HCT116 (cell line): ENCODE measurements around the gene OR4D1. TPM values are rescaled to one million over a fixed set of nuclear protein-coding genes. Genes with fewer than 3 reads are reported as not detected.

Source experiments
- ATAC-seq: fragments of 200-7000 bp; cut with Tn5 transposase; 2 replicates; pipeline ENCODE4 v1.9.1; 2020; ENCODE audit warnings: mild to moderate bottlenecking, moderate library complexity
- BruUV-seq: library from RNA; stranded (reverse); fragments of 400-500 nt; replicated peaks from 2 replicates; lab custom pipeline; 2021; lab: Mats Ljungman, UMichigan
- CTCF ChIA-PET: fragments of 300-600 bp; sonication (Branson Sonifier 250); formaldehyde crosslinking; loops from one replicate; lab custom pipeline; 2021; ENCODE audit warnings: antibody characterized with exemption; lab: Charles Lee
- POLR2A ChIA-PET: fragments of 300-600, 350-600 bp; sonication (Branson Sonifier 250); formaldehyde crosslinking; loops from one replicate; lab custom pipeline; 2021; ENCODE audit warnings: antibody characterized with exemption; lab: Charles Lee
- RAD21 ChIA-PET, 2 experiments: fragments of 300-600 bp; sonication (Branson Sonifier 250); formaldehyde crosslinking; loops; one replicate each; lab custom pipeline; 2023; ENCODE audit warnings: low total read pairs in 2 of 2; ENCODE audit not compliant: uncharacterized antibody in 2 of 2, unreplicated experiment in 2 of 2, low non-redundant PET in 1 of 2; lab: Charles Lee
- DNase-seq: peaks from one replicate; pipeline ENCODE4 v3.0.0-alpha.2; 2010; ENCODE audit warnings: low read depth, low spot score
- H2AFZ ChIP-seq: fragments of 200-600 bp; shearing (Covaris generic), sonication (generic); 2 replicates; pipeline ENCODE4 v1.6.1; 2017; ENCODE audit warnings: low read depth, mixed run types, mixed read lengths, antibody characterized with exemption, low read length; ENCODE audit not compliant: poor library complexity, severe bottlenecking
- H3K27ac ChIP-seq: 2 replicates; pipeline ENCODE4 v1.5.1; 2012; ENCODE audit warnings: low read depth, low read length
- H3K27me3 ChIP-seq: fragments of 200-600 bp; sonication (generic); 2 replicates; pipeline ENCODE4 v1.6.1; 2016; ENCODE audit warnings: mixed run types, low read length, mixed read lengths; ENCODE audit not compliant: insufficient read depth
- H3K36me3 ChIP-seq, 2 experiments: fragments of 200-500 bp in 1 of 2; fragments of 200-600 bp in 1 of 2; sonication (Bioruptor generic) in 1 of 2; sonication (generic) in 1 of 2; 2 replicates each; pipeline versions ENCODE4 v1.5.1 to v1.6.1; 2014 to 2016; ENCODE audit warnings: low read length in 2 of 2, inconsistent platforms in 1 of 2, mixed read lengths in 1 of 2, mixed run types in 1 of 2; ENCODE audit not compliant: insufficient read depth in 2 of 2, control insufficient read depth in 1 of 2
- H3K4me1 ChIP-seq, 2 experiments: fragments of 200-600 bp in 1 of 2; sonication (generic) in 1 of 2; 2 replicates each; pipeline versions ENCODE4 v1.5.1 to v1.6.1; 2012 to 2017; ENCODE audit warnings: low read length in 2 of 2, inconsistent platforms in 1 of 2, mild to moderate bottlenecking in 1 of 2, mixed read lengths in 1 of 2, mixed run types in 1 of 2, moderate library complexity in 1 of 2; ENCODE audit not compliant: insufficient read depth in 2 of 2, control insufficient read depth in 1 of 2
- H3K4me2 ChIP-seq: fragments of 200-600 bp; sonication (generic); 2 replicates; pipeline ENCODE4 v1.6.1; 2017; ENCODE audit warnings: mixed run types, low read length, mixed read lengths
- H3K4me3 ChIP-seq, 2 experiments: fragments of 200-600 bp in 1 of 2; sonication (generic) in 1 of 2; replicated peaks in 1 of 2; 2 replicates each; pipeline ENCODE4 v1.5.1; 2011 to 2016; ENCODE audit warnings: low read length in 2 of 2, control low read depth in 1 of 2, low read depth in 1 of 2, mild to moderate bottlenecking in 1 of 2, mixed read lengths in 1 of 2, mixed run types in 1 of 2
- H3K79me2 ChIP-seq: fragments of 200-600 bp; sonication (generic); 2 replicates; pipeline ENCODE4 v1.6.1; 2017; ENCODE audit warnings: mild to moderate bottlenecking, mixed run types, low read length, moderate library complexity, mixed read lengths; ENCODE audit not compliant: insufficient read depth
- H3K9ac ChIP-seq: fragments of 200-600 bp; sonication (generic); 2 replicates; pipeline ENCODE4 v1.6.1; 2016; ENCODE audit warnings: low read length, mixed read lengths
- H3K9me2 ChIP-seq: fragments of 200-600 bp; sonication (generic), shearing (Covaris generic); 2 replicates; pipeline ENCODE4 v1.6.1; 2017; ENCODE audit warnings: mixed run types, mild to moderate bottlenecking, moderate library complexity; ENCODE audit not compliant: insufficient read depth
- H3K9me3 ChIP-seq, 2 experiments: fragments of 200-500 bp in 1 of 2; fragments of 200-600 bp in 1 of 2; sonication (Bioruptor generic) in 1 of 2; sonication (generic) in 1 of 2; 2 replicates each; pipeline ENCODE4 v1.6.1; 2014 to 2017; ENCODE audit warnings: low read length in 2 of 2, mixed read lengths in 2 of 2, inconsistent platforms in 1 of 2, low read depth in 1 of 2, mild to moderate bottlenecking in 1 of 2, mixed run types in 1 of 2, moderate library complexity in 1 of 2; ENCODE audit not compliant: control insufficient read depth in 1 of 2, insufficient read depth in 1 of 2
- H4K20me1 ChIP-seq: fragments of 200-600 bp; sonication (generic), shearing (Covaris generic); 2 replicates; pipeline ENCODE4 v1.6.1; 2017; ENCODE audit warnings: mixed run types, mild to moderate bottlenecking, moderate library complexity; ENCODE audit not compliant: insufficient read depth
- ATF3 ChIP-seq: IDR thresholded peaks from 2 replicates; pipeline ENCODE4 v1.6.1; 2012
- CBX3 ChIP-seq: IDR thresholded peaks from 2 replicates; pipeline ENCODE4 v1.6.1; 2012; ENCODE audit warnings: low read depth
- ELF1 ChIP-seq: IDR thresholded peaks from 2 replicates; pipeline ENCODE4 v1.6.1; 2012; ENCODE audit warnings: low read depth, borderline replicate concordance
- POLR2A ChIP-seq: IDR thresholded peaks from 2 replicates; pipeline ENCODE4 v1.7.0; 2011; ENCODE audit warnings: borderline replicate concordance; ENCODE audit not compliant: insufficient read depth, insufficient read length; ENCODE audit errors: extremely low read depth
- POLR2AphosphoS5 ChIP-seq: IDR thresholded peaks from 2 replicates; pipeline ENCODE4 v1.6.1; 2011; ENCODE audit warnings: mild to moderate bottlenecking, low read depth, low read length, moderate library complexity
- YY1 ChIP-seq: IDR thresholded peaks from 2 replicates; pipeline ENCODE4 v1.6.1; 2011; ENCODE audit warnings: low read length, low read depth, moderate library complexity, mild to moderate bottlenecking; ENCODE audit not compliant: insufficient replicate concordance; ENCODE audit errors: extremely low read depth
- ZBTB33 ChIP-seq: IDR thresholded peaks from 2 replicates; pipeline ENCODE4 v1.6.1; 2011; ENCODE audit warnings: mild to moderate bottlenecking, low read length, moderate library complexity; ENCODE audit not compliant: insufficient replicate concordance; ENCODE audit errors: extremely low read depth
- ZFX ChIP-seq: fragments of 450-650 bp; IDR thresholded peaks from 2 replicates; pipeline ENCODE4 v1.6.1; 2017
- intact Hi-C: fragments of 100-400 bp; cut with micrococcal nuclease; formaldehyde crosslinking; loops from 2 replicates; pipeline ENCODE4 v1.10.0; 2022
- total RNA-seq: library from RNA; stranded (reverse); gene quantifications from one replicate; pipeline ENCODE4 v1.2.1, GENCODE V29; 2021; ENCODE audit not compliant: unreplicated experiment

Gene OR4D1
- total RNA-seq, 1 experiment from 2014 or later = not detected

- TF ChIP-seq ZBTB33 = no peak
- no peak for TF ChIP-seq ATF3
- no peak for TF ChIP-seq POLR2A
- TF ChIP-seq ELF1 = no peak
- no peak for TF ChIP-seq ZFX
These were observed 39.5 kb downstream of the OR4D1 start (continued) for GRCh38 chr17:58187675-58188074.

GRCh38 chr17:58189436-58190146 lies 41.4 kb downstream of the OR4D1 start:
- TF ChIP-seq POLR2AphosphoS5 (peak; percentile 49), YY1 (peak; percentile 76), CBX3 (no peak; the same call in 1 of the 2 replicates)
- TF ChIP-seq, all 23 proteins: peak for 2
- ChIA-PET CTCF (interaction anchor here (0.7 to 2.9 kb wide), 2 partner anchors 11 to 29 kb away, joined by 3 to 30 read pairs; no protein-coding TSS in a partner anchor), RAD21 (no interaction called here), POLR2A (interaction anchor here (0.9 kb wide), 1 partner anchor 9 kb away, joined by 3 read pairs; no protein-coding TSS in a partner anchor)
- H3K4me2 ChIP-seq = peak overlapping the region; percentile 46
- no peaks in the 10 kb centered on the region for H3K36me3 ChIP-seq
- H3K9ac ChIP-seq = no peak overlapping the region
- H4K20me1 ChIP-seq = no peaks in the 10 kb centered on the region
- no peaks in the 10 kb centered on the region for H3K27me3 ChIP-seq
- DNase-seq = peak; percentile 47
- peak; percentile 86 for ATAC-seq
- H3K27ac ChIP-seq = no peak overlapping the region
- no peaks in the 10 kb centered on the region for H3K79me2 ChIP-seq
- no peaks in the 10 kb centered on the region for H3K9me3 ChIP-seq
- H3K4me3 ChIP-seq = no peak overlapping the region
- no peaks in the 10 kb centered on the region for H3K9me2 ChIP-seq
- H2AFZ ChIP-seq = peak overlapping the region; percentile 84
- intact Hi-C loops = no loop called here
- H3K4me1 ChIP-seq = peaks cover 9 to 22% of the 10 kb centered on the region in 2 experiments
- BruUV-seq = no TSS peak
